ENCODE measurements around the gene RTP1.

RTP1 gene

GRCh38 chr3:187243933-187244524 is 46.7 kb downstream of the RTP1 start:
- DNase-seq: no peak

GRCh38 chr3:187247398-187247797 is 50.1 kb downstream of the RTP1 start:
- no peak for DNase-seq
